NCI-H1694 treated with DMSO at 0.1 percent for 48 hours (cell line): ENCODE measurements around the gene PGBD5.

ENCODE experiments used
- DNase-seq: peaks from one replicate; lab custom pipeline; 2025; lab: John Stamatoyannopoulos, UW

The PGBD5 gene

DNA sequence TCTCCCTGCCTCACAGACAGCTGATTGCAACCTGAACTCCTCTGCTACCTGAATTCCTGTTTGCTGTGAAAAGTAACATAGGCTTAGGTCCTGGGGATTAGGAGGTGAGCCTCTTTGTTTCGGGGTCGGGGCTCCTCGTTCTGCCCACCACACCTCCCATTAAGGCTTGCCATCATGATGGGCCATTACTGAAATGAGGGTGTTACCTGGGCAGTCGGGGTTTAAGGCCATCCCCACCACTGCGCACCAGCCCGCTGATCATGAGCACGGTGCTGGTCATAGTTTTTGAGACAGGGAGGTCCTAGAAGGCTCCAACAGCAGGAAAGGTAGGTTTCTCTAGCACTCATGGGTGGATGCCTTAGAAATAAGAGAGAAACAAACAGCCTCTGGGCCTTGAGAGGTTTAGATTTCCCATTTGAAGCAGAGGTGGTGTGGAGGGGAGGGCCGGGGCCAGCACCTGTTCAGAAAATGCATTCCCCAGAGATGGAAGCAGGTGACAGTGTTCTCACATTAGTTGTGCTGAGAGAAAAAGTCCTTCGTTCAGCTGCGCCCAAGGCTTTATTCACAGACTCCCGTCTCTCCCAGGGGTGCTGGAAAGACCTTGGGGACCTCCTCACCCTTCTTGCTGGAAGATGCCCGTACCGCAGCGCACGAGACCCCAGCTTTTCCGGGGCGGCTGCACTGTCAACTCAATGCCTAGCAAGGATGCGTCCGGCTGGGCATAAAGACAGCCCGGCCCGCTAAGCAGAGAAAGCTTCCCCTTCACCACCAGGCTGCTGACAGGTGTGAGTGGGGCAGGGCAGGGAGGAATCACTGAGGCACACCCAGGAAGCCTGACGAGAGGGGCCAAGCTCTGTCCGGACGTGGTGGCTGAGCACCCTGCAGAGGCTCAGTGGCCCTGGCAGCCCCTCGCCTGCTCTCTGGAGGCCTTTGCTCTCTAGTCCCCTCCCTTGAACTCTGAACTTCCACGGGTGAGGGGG lies 125.5 kb downstream of the PGBD5 start:
- DNase-seq, result no peak

DNA sequence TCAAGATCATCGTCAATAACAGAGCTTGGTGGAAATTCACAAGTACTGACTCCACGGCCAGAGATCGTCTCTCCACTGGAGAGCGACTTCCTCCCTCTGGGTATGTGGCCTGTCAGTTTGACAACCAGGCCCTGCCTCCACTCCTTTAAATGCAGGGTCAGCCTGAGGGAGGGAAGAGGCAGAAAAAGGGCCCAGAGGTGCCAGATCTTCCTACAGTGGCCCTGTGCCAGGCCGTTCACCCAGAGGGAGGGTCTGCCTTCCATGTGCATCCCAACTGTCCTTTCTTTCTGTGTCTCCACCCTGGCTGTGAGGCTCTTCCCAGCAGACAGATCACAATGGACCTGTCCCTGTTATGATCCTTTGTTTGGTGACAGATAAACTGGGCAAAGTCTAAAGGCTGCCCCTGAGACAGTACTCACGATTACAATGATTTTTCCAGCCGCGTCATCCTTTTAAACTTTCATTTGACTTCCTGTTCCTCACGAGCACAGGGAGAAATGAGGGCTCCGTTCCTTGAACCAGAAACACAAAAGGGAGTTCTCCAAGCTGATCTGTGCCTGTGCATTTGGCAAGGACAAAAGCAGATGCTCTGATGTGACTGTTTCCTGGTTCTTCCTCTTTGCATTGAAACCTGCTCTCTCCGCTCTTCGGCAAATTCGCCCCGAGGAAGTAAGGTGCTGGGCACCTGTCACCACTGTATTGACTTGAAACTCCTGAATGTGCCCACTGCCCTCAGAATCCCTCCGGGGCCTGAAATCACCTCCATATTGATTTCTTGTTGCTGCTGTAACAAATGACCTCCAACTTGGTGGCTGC lies 126.7 kb downstream of the PGBD5 start:
- no peak for DNase-seq

DNA sequence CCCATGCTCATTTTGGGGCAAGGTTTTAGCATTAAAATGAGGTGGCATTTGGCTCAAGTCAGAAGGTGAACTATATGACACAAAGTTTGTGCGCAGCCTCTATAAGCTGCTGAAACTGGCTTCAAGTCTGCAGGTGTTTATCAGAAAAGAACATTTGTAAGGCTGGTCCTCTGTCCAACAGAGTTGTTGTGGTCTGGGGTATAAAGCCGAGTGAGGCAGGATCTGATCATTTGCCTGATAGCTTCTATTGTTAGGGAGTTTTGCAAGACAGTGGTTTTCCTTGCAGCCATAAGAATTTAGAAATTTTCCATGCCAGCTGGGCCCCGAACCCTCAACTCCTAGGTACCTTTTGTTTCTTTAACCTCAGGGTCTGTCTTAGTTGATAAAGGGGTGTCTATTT lies 130.8 kb downstream of the PGBD5 start:
- no peak for DNase-seq

DNA sequence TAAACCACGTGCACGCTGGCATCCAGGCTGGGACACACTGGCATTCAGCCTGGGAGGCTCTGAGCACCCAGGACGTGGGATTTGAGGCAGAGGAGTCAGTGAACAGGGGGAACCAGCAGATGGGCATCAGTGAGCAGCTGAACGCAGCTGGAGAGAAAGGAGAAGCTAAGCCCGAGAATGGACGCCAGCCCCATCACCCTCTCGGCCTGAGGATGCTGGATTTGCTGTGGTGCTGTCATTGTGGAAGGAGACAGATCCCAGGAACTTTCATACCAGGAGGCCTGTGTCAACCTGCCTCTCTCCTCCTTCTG lies 132.8 kb downstream of the PGBD5 start:
- DNase-seq, result no peak

DNA sequence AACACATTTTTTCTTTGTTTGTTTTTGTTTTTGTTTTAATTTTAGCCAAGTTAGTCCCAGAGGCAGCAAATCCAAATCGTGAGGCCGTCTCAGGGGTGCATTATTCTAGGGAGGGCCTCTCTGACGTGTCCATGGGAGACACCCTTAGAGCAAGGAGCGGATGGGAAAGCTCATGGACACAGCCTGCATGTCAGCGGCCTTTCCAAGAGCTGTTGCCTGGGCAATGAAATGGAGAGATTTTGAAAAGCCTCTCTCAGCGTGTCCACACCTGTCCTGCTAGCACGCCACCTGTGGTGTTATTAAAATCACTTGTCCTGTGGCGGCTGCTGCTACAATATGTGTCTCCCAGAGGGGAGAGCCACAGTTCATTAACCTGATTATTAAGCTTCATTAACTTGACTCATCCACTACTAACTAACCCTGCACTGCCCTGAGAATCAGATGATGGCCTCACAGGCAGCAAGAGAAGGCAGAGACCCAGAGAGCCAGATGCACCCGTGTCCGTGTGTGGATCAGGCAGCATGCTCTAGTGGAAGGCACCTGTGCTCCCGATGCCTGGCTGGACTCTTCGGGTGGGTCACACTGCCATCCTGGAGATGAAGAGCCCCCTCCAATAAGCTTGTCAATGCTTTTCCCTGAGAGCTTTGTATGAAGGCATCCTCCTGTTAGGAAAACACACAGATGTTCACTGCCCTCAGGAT lies 133.3 kb downstream of the PGBD5 start:
- DNase-seq, result peak; percentile 93

DNA sequence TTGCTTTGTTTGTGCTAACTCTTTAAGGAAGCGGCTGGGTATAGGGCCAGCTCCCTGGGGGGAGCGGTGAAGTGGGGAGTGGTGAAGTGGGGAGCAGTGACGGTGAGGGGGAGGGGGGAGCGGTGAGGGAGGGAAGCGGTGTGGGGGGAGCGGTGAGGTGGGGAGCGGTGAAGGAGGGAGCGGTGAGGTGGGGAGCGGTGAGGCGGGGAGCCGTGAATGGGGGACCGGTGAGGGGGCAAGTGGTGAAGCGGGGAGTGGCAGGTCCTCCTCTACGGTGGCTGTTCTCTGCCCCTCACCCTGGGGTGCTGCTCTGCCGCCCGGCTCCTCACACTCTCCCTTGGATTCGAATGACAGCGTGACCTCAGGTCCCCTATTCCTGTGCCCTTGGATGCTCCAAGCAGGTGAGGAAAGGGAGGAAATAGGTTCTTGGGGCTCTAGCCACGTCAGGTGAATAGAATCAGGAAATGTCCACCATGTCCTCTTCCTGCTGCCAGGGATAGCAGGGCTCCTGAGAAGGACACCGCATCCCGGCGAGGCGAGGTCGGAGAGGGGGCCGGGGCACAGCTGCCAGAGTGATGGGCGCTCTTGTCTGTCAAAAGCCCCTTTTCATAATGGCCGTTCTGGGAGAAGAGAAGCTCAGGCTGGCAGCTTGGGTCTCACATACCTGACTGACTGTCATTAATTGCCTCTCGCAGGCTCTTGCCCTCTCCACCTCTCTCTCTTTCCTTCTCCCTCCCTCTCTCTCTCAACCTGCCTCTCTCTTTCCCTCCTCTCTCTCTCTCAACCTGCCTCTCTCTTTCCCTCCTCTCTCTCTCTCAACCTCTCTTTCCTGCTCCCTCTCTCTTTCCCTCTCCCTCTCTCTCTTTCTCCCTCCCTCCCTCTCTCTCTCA lies 134.2 kb downstream of the PGBD5 start:
- DNase-seq, result peak; percentile 49

DNA sequence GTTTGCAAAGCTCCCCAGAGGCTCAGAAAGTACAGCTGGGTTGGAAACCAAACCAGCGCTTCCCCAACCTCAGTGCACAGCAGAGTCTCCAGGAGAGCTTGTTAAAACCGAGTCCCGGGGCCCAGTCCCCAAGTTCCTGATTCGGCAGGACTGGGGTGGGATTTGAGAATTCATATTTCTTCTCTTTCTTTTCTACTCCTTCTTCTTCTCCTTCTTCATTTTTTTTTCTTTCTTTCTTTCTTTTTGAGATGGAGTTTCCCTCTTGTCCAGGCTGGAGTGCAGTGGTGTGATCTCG lies 136.8 kb downstream of the PGBD5 start:
- no peak for DNase-seq

DNA sequence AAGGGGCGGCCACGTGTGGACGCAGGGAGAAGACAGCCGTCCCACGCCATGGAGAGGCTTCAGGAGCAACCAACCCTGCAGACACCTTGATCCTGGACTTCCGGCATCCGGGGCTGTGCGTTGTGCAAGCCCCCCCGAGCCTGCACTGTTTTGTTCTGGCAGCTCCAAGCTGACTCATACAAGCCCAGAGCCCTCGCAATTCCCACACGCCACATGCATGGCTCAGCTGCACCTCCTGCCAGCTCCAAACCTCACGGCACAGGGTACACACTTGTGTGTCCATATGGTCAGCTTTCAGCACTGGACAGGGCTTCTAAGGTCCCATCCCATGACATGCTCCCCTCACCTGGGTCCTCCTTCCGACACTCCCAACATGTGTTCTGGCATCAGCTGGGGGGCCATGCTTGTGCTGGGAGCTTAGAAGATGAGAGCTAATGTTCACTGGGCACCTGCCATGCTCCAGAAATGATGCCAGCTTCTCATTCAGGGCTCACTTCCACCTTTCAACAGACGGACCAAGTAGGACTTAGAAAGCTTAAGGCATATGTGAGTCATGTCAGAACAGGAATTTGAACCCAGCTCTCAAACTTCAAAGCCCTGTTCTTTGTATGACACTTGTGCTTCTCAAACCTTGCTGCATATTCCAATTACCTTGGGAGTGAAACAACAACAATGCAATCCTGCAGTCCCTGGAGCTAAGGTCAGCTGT lies 137.3 kb downstream of the PGBD5 start:
- DNase-seq, result no peak

DNA sequence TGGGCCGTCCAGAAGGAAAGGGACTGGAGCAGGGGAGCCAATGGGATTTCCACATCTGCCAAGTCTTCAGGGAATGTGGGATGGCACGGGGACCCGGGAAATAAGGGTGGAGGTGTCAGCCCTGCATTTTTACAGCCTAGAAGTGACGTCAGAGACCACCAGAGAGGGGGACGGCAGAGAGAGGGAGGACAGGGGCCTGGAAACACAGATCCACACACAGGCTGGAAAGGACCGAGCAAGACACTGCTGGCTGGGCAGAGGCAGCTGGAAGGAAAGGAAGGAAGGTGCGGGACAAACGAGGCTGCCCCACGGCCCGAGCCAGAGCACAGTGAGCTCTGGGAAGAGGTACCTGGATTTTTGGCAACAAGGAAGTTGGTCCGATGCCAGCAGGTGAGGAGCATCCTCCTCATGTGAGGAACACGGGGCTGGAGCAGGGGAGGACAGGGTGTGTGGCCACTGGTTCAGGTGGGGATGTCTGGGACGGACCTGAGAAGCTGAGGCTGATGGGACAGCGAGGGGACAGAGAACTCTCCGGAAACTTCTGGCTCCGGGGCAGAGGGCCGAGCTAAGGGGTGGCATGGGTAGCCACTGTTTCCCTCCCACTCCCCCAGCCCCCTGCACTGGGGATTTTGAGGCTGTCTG lies 138.3 kb downstream of the PGBD5 start:
- DNase-seq, result no peak

DNA sequence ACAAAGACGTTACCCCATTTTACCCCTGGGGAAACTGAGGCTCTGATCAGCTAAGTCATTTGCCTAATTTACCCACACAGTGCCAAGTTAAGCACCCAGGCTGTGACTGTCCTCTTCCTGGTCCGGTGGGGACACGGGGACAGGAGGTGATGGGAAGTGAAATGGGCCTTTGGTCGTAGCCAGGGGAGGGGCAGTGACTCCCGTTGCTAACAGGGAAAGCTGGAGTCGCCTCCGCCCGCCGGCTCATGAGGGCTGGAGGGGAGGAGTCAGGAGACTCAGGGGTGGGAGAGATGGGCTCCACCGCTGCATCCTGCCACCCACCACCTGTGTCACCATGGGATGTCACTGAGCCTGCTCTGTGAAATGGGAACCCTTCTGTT lies 139.3 kb downstream of the PGBD5 start:
- DNase-seq, result no peak

DNA sequence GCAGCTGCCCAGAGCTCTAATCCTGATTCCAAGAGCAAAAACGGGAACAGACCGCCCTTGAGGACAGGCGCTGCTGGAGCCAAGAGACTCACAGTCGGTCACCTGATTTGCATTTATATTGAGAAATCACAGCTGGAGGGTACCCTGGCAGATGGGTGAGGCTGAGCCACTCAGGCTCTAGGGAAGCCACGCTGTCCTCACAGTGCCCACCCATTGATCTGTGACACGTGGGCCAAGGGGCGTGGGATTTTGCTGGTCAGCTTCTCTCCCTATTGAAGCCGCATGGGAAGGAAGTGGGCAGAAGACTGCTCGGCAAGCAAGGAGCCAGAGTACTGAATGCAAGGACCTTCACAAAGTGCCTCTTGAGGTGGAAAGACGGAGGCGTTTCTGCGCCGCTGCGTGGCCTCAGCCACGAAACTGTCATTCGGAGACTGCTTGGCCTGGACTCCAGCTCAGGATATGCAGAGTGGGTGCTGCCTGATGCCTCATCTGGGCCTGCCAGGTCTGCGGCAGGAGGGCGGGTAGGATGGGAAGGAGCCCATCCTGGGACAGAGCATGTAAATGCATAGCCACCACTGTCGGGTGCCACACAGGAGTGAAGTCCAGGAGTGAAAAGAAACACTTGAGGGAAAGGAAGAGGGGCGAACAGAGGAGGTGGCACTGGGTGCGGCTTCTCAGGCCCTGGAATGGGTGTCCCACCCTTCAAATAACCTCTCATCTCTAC lies 139.8 kb downstream of the PGBD5 start:
- DNase-seq, result no peak

DNA sequence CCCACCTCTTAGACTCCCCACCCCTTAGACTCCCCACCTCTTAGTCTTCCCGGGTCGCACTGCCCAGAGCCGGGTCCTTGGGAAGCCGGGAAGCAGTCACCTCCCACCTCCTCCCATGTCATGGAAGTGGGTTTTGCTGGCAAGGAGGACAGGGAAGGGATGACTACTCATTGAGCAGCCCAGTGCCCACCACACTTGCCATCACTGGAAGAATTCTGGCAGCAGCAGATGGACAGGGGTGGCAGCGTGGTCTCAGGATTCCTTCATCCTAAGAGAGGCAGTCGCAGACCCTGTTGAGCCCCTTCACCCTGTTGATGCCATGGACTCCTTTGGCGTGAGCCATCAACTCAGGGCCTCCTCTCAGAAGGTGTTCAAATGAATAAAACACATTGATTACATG lies 140.8 kb downstream of the PGBD5 start:
- DNase-seq, result no peak

DNA sequence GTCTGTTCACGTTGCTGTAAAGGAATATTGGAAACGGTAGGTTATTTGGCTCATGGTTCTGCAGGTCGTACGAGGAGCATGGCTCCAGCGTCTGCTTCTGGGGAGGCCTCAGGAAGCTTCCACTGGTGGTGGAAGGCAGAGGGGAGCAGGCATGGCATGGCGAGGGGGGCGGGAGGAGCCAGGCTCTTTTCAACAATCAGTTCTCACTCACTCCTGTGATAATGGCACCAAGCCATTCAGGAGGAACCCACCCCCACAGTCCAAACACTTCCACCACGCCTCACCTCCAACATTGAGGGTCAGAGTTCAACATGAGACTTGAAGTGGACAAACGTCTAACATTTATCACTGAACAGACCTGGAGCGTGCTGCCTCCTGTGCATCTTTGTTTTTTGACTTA lies 141.2 kb downstream of the PGBD5 start:
- no peak for DNase-seq

DNA sequence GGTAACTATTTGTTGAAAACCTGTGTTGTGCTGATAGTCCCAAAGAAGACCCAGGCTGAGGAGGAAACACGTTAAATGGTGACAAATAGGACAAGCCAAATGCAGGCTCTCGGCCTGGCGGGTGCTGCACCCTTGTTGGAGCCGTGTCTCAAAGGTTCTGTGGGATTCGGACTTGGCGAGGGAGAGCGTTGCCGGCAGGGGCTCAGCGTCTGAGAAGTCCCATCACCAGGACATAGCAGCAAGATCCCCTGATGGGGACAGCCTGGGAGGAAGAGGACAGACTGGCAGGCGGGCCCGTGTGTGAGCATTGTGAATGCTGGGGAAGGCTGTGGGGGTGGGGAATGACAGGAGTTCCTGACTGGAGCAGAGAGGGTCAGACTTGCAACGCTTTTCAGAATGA lies 142.5 kb downstream of the PGBD5 start:
- DNase-seq, result no peak

DNA sequence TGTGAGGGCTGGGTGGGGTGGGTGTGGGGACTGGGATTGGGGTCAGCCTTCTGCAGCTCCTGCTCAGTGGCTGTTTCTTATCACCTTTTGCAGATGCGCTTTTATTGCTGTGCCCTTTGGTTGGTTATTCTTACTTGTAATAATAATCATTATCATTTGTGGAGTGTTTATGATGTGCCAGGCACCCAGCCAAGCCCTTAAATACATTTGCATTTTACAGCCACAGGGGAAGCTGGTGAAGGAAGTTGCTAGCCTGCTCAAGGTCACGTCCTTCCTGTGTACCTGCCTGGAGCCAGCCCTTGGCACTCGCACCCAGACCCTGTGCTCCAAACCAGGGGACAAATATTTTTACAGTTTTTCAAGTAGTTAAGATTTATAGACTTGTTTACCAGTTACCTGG lies 144.0 kb downstream of the PGBD5 start:
- DNase-seq, result no peak

DNA sequence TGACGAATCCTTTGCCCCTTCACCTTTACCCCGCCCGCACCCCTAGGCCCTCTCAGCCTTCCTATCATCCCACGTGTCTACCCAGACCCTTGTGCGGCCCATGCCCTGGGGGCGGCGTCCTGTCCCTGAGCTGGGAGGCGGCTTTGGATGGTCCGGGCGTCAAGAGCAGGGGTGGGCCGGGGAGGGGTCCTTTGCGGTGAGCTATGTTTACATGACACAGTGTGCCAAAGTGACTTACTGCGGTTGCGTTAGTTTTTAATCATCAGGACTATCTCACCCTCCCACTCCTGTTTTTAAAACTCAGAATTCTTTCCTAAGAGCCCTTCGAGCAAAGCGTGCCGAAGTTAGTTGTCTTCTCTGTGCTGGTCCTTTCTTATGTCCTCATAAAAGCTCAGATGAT lies 144.6 kb downstream of the PGBD5 start:
- no peak for DNase-seq

DNA sequence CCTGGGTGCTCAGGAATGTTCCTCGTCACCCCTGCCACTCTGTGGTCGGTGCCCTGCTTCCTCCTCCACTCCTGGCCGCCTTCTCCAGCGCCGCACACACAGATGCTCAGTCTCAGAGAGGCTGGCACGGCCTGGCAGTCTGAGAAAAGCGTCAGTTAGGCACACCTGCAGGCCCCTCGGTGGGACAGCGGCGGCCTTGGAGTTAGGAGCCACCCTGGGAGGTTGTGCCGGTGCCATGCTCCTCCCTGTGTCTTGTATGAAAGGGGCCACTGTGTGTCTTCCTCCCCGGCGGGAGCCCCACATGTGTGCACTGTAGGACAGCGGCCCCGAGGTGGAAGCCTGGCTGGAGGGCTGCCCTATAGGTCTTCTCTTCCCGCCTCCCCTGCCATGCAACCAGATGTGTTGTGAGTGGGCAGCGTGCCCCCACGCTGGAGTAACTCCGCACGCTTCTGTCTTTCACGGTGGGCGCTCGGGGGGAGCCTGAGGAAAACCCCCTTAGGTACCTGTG lies 145.2 kb downstream of the PGBD5 start:
- no peak for DNase-seq

DNA sequence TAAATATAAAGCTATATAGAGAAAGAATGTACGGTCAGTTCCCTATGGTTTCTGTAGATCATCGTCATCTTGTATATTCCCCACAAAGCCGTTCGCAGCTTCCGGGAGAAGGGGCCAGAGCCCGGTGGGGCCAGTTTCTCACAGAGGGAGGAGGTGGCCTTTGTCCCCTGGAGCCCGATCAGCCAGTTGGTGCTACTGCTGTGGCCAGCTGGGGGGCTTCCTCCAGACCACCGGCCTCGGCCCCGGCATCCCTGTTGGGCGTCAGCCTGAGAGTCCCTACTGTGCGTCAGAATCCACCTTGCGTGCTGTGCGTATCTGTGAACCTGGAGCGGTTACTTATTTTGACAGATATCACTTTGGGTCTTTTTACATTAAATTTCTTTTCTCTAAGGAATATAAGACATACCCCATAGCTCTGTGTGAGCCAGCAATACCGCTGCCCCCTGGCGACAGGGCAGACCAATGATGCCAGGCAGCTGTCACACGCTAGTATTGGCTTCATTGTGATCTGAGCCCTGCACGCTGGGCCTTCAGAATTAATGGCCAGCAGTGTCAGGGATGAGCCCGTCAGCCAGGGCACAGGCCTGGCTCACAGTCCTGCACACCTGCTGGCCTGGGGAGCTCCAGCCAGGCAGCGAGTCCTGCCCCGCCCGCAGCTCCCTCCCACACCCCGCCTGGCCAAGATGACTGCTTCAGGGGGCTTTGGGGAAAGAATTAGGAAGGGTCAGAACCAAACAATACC lies 145.9 kb downstream of the PGBD5 start:
- DNase-seq, result no peak

DNA sequence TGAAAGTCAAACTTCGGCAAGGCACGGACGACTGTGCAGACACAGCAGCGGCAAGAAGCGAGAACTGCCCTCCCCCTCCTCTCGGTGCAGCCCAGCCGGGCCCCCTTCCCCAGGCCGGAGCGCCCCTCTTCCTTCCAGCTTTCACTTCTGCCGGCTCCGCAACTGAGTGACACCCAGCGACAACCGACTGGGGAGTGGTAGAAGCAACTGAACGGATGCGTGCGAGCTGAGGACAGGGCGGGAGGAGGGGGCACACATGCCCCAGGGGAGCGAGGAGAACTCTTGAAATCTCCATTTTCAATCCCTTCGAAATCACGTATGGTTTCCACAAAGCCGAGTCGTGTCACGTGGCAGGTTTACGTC lies 146.6 kb downstream of the PGBD5 start:
- DNase-seq, result no peak
